Pancreas (tissue), 10 donors: Measurements from ENCODE around the gene CSNK2B. TPM values are rescaled to one million over a fixed set of nuclear protein-coding genes. Genes with fewer than 3 reads are reported as not detected.
A peak's percentile ranks its signal among the peaks of the same experiment; 100 is the strongest.

Experiments
- ATAC-seq, 4 donors: fragments of 200-7000 bp; cut with Tn5 transposase; one replicate each; pipeline versions ENCODE4 v1.8.0 to v1.9.1; 2020; ENCODE audit warnings: mild to moderate bottlenecking in 4 of 4, moderate library complexity in 4 of 4
- DNase-seq, 6 donors: peaks; one replicate each; pipeline ENCODE4 v3.0.0-alpha.2; 2020
- FAIRE-seq: peaks from 2 replicates; lab custom pipeline; 2012; peaks lifted over from hg19 to GRCh38; lab: Jason Lieb, UNC
- H3K27ac ChIP-seq, 4 donors: fragments of 200-600 bp; sonication (generic); 1 replicate in 3 of 4; 2 replicates in 1 of 4; pipeline versions ENCODE4 v1.5.0 to v1.8.0; 2020
- H3K27me3 ChIP-seq, 4 donors: fragments of 200-600 bp; one replicate each; pipeline ENCODE4 v1.8.0; 2021
- H3K36me3 ChIP-seq, 3 donors: fragments of 200-600 bp; sonication (generic) in 1 of 3; one replicate each; pipeline versions ENCODE4 v1.5.0 to v1.8.0; 2020 to 2021
- H3K4me1 ChIP-seq, 3 donors: fragments of 200-600 bp; one replicate each; pipeline ENCODE4 v1.8.0; 2021
- H3K4me3 ChIP-seq, 4 donors: fragments of 200-600 bp; sonication (generic) in 2 of 4; one replicate each; pipeline versions ENCODE4 v1.5.0 to v1.8.0; 2020 to 2021
- H3K9me3 ChIP-seq, 4 donors: fragments of 200-600 bp; one replicate each; pipeline ENCODE4 v1.8.0; 2021
- CTCF ChIP-seq, 4 donors: fragments of 200-600 bp; sonication (generic) in 3 of 4; IDR thresholded peaks; one replicate each; pipeline versions ENCODE4 v1.5.0 to v1.8.0; 2021; ENCODE audit warnings: antibody characterized with exemption in 4 of 4
- WGBS, 2 donors: extraction: QIAGEN DNeasy Blood & Tissue Kit; methylation state at CpG; one replicate each; pipeline ENCODE4 v1.1.7; 2013; 5-methylcytosine and 5-hydroxymethylcytosine counted together
- intact Hi-C, 3 donors: fragments of 100-400 bp; cut with DNase I; formaldehyde crosslinking; loops; one replicate each; pipeline versions ENCODE4 v1.11.1 to v1.14.2; 2022
- polyA plus RNA-seq, 2 donors: library from polyadenylated mRNA; stranded (reverse); fragments of 200-250 nt; gene quantifications; one replicate each; pipeline ENCODE4 v1.2.3, GENCODE V29; 2013
- total RNA-seq, 6 donors: library from RNA; stranded (reverse); fragmentation: NEBNext Ultra II Directional in 4 of 6; extraction: Animal tissue kit (Norgen Biotek cat#: 25700) in 4 of 6; gene quantifications; one replicate each; pipeline versions ENCODE4 v1.2.1 to v1.2.4, GENCODE V29; 2021 to 2023
- donor health status: healthy with polysubstance abuse.
- donor health status: DM: no; HTN: no; CAD: no; lungs with moderate emphysema.
- donor health status: DM: no; HTN: no; CAD: no.
- donor health status: control.
- donor health status: control.
- donor health status: Bipolar disorder and iron deficiency.
- donor health status: DM: yes; HTN: yes; CAD: no.
- donor health status: DM: no; HTN: no; CAD: no.
- donor health status: DM: no; HTN: no; CAD: no.
- donor health status: DM: yes; HTN: yes; CAD: no.

The CSNK2B gene
- total and polyA plus RNA-seq, 8 donors: 48.1 to 116 (median 59.3) TPM

DNA sequence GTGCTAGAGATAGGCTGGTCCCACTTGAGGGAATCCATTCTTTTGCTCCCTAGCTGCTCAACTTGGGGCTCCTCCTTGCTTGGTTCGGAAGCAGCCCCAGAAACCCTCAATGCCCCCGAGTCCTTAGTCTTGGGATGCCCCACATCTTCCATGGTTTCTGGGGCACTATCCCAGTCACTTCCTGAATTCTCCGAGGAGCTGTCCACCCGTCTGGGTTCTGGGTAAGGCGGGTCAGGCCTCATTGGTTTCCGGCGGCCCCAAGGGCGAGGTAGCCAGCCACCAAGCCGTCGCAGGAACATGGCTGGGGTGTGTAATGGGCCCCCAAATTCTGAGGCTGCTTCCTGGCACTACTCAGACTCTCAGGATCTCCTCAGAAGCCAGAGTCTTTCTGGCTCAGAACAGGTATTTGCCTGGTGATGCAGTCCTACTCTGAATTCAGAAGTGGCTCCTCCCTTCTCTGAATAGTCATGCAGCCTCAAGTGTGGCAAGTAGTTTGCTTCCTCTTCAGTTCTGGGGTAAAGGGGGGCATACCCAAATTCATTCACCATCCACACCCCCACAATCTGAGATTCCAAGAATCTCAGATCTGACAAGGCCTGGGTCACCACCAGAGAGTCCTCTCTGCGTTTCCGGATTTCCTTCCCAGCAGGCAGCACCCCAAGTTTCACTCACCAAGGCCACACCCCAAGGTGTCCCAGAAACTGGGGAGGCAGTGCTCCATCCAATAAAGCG, 6.1 kb upstream of the CSNK2B start:
- peaks cover 21 to 30% (median 27%) of the 10 kb centered on the region in 3 donors for H3K4me1 ChIP-seq
- FAIRE-seq: no peak

GRCh38 chr6:31660381-31661261, 5.3 kb upstream of the CSNK2B start, which contains the start of gene C6orf47:
Gene C6orf47, minus strand, starts transcription at chr6:31660778. Its CDS starts 831 bp downstream, at chr6:31659947.
- H3K27me3 ChIP-seq: no peaks in the 10 kb centered on the region
- no peak for TF ChIP-seq CTCF (IDR thresholded peaks at IDR 0.05)
- H3K27ac ChIP-seq: peak within 1 kb of the TSS; percentile 63 to 79 (median 66)
- intact Hi-C loops: no loop called here
- DNase-seq (peak; percentile 82 to 94 (median 85)), FAIRE-seq (no peak), ATAC-seq (peak; percentile 78 to 84 (median 82))
- H3K4me3 ChIP-seq: peak within 1 kb of the TSS; percentile 50 to 76 (median 64)
- H3K4me1 ChIP-seq: peaks cover 21 to 30% (median 27%) of the 10 kb centered on the region in 3 donors
- no peaks in the 10 kb centered on the region for H3K9me3 ChIP-seq
- 0% methylated on average over 41 to 52 of the region's 52 CpGs for WGBS, 2 donors
- no peaks in the 10 kb centered on the region for H3K36me3 ChIP-seq

More for the DNA sequence above, 6.1 kb upstream of the CSNK2B start:
- H3K36me3 ChIP-seq: no peaks in the 10 kb centered on the region
- intact Hi-C loops: no loop called here
- peak overlapping the region; percentile 63 to 79 (median 66) for H3K27ac ChIP-seq
- H3K27me3 ChIP-seq: no peaks in the 10 kb centered on the region
- peak overlapping the region; percentile 50 to 76 (median 64) for H3K4me3 ChIP-seq
- TF ChIP-seq CTCF (IDR thresholded peaks at IDR 0.05): no peak
- 8% methylated on average over 13 of the region's 13 CpGs for WGBS, 2 donors
- ATAC-seq (peak; percentile 25 to 39 (median 37)), DNase-seq (peak in 1 of 6 donors; percentile 33)
- no peaks in the 10 kb centered on the region for H3K9me3 ChIP-seq

GRCh38 chr6:31661262-31662123, 4.4 kb upstream of the CSNK2B start:
- intact Hi-C loops: no loop called here
- DNase-seq: no peak
- FAIRE-seq: no peak
- 65 to 73% methylated on average over 12 of the region's 12 CpGs for WGBS, 2 donors
- no peak for TF ChIP-seq CTCF (IDR thresholded peaks at IDR 0.05)
- H3K4me3 ChIP-seq: peak overlapping the region in 1 of 4 donors; percentile 66
- no peaks in the 10 kb centered on the region for H3K36me3 ChIP-seq
- no peaks in the 10 kb centered on the region for H3K9me3 ChIP-seq
- peaks cover 21 to 30% (median 27%) of the 10 kb centered on the region in 3 donors for H3K4me1 ChIP-seq
- no peaks in the 10 kb centered on the region for H3K27me3 ChIP-seq
- ATAC-seq: no peak
- H3K27ac ChIP-seq: peak overlapping the region in 2 of 4 donors; percentile 64 to 79

- DNase-seq (peak in 1 of 6 donors; percentile 22), ATAC-seq (no peak), FAIRE-seq (no peak)
- Histone ChIP-seq H3K4me3 (no peak overlapping the region), H3K36me3 (peaks cover 0 to 2% (median 0%) of the 10 kb centered on the region in 3 donors), H3K27me3 (no peaks in the 10 kb centered on the region), H3K27ac (no peak overlapping the region), H3K9me3 (no peaks in the 10 kb centered on the region), H3K4me1 (peaks cover 27 to 38% (median 28%) of the 10 kb centered on the region in 3 donors)
- no peak for TF ChIP-seq CTCF (IDR thresholded peaks at IDR 0.05)
- intact Hi-C loops: no loop called here
- WGBS, 2 donors: 82 to 91% methylated on average over 12 of the region's 12 CpGs
Observed at GRCh38 chr6:31662124-31662723, 3.7 kb upstream of the CSNK2B start.
